Measurements from ENCODE around the gene TSPAN18.

DNA sequence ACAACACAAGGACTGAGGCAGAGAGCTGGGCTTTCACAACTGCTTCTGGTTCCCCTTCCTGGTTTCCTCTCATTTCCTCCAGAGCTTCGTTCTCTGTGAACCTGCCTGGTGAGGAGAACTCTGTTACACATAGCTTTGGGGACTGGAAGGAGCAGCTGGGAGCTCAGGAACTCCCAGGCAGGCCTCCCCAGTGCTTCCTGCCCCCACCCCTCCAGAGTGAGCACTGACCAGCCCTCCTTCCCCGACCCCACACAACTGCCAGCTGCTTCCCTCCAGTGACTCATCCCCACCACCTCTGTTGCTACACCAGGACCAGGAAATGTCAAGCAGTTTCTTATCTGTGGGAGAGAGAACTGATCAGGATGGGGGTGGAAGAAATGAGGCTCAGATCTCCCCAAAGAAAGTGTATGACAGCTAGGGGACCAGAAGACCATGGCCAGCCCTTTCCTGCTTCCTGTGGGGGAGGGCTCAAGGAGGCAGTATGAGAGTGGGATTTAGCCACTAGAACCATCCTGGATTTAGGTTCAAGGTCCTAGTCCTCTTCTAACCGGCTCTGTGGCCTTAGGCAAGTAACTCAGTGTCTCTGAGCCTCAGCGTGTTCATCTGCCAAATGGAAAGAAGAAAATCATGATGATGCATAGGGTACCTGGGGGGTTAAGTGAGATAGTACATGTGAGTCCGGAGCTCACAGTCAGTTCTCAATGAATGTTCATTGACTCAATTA is 228.4 kb downstream of the TSPAN18 start:
- TF ChIP-seq, protein P1, sequence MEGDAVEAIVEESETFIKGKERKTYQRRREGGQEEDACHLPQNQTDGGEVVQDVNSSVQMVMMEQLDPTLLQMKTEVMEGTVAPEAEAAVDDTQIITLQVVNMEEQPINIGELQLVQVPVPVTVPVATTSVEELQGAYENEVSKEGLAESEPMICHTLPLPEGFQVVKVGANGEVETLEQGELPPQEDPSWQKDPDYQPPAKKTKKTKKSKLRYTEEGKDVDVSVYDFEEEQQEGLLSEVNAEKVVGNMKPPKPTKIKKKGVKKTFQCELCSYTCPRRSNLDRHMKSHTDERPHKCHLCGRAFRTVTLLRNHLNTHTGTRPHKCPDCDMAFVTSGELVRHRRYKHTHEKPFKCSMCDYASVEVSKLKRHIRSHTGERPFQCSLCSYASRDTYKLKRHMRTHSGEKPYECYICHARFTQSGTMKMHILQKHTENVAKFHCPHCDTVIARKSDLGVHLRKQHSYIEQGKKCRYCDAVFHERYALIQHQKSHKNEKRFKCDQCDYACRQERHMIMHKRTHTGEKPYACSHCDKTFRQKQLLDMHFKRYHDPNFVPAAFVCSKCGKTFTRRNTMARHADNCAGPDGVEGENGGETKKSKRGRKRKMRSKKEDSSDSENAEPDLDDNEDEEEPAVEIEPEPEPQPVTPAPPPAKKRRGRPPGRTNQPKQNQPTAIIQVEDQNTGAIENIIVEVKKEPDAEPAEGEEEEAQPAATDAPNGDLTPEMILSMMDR (conservative IDR thresholded peaks at IDR 0.05; ENCODE audit: low read length) = no peak
- no peak for TF ChIP-seq EZH2phosphoT487 (IDR thresholded peaks at IDR 0.05; ENCODE audit: borderline replicate concordance, low read depth, low read length)
